GM12875 (cell line): ENCODE results near the gene NLN.

Experiments used
- H3K4me3 ChIP-seq: one replicate; pipeline ENCODE4 v1.5.1; 2011; ENCODE audit warnings: low read depth, low read length, control low read depth
- TF ChIP-seq, protein P1 (sequence below): IDR thresholded peaks from 2 replicates; pipeline ENCODE4 v1.5.1; 2011; ENCODE audit warnings: low read depth, mild to moderate bottlenecking, control low read depth, inconsistent platforms, low read length, moderate library complexity, borderline replicate concordance; ENCODE audit not compliant: insufficient read depth

Gene NLN

GRCh38 chr5:65823204-65823603, 101.2 kb downstream of the NLN start:
- TF ChIP-seq, protein P1, sequence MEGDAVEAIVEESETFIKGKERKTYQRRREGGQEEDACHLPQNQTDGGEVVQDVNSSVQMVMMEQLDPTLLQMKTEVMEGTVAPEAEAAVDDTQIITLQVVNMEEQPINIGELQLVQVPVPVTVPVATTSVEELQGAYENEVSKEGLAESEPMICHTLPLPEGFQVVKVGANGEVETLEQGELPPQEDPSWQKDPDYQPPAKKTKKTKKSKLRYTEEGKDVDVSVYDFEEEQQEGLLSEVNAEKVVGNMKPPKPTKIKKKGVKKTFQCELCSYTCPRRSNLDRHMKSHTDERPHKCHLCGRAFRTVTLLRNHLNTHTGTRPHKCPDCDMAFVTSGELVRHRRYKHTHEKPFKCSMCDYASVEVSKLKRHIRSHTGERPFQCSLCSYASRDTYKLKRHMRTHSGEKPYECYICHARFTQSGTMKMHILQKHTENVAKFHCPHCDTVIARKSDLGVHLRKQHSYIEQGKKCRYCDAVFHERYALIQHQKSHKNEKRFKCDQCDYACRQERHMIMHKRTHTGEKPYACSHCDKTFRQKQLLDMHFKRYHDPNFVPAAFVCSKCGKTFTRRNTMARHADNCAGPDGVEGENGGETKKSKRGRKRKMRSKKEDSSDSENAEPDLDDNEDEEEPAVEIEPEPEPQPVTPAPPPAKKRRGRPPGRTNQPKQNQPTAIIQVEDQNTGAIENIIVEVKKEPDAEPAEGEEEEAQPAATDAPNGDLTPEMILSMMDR = no peak
- no peak overlapping the region for H3K4me3 ChIP-seq

- no peak overlapping the region for H3K4me3 ChIP-seq
- TF ChIP-seq, protein P1 = no peak
Measured at GRCh38 chr5:65823845-65824445, 101.9 kb downstream of the NLN start.

GRCh38 chr5:65825408-65826328, 103.7 kb downstream of the NLN start:
- no peak overlapping the region for H3K4me3 ChIP-seq
- TF ChIP-seq, protein P1 = no peak

DNA sequence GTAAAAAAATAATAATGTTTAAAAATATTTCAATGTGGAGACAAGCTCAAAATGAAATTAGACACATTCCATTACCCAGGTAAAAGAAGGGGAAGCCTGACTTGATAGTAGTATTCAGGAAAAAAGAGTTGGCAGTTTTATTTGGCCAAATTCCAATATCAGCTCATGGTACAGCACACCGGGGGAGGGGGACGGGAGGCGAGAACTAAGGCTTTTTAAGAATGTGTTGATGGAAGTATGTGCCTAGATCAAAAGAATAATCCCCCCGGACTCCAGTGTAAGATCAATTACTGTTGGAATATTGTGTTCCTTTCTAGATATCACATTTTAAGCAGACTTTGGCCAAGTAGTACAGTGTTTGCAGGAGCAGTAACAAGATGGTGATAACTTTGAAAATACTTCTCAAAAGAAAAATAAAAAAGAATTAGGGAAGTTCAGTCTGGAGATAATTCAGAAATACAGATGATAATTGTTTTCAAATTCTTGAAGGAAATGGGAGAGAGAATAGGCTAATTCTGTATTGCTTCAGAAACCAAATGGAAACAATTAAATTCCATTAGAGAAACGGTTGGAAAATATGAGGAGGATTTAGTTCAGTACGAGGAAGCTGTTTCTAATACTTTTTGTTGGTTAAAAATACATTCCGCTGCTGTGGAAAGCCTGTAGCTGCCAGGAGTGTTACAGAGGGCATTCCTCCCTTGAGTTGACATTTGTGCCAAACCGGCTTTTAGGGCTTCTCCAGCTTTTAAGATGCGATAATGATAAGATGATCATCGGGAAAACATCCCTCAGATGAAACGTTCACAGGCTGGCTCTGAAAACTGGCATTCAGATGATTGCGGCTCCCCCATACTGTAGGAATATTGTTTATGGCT, 106.3 kb downstream of the NLN start:
- TF ChIP-seq, protein P1 = no peak
- no peak overlapping the region for H3K4me3 ChIP-seq

DNA sequence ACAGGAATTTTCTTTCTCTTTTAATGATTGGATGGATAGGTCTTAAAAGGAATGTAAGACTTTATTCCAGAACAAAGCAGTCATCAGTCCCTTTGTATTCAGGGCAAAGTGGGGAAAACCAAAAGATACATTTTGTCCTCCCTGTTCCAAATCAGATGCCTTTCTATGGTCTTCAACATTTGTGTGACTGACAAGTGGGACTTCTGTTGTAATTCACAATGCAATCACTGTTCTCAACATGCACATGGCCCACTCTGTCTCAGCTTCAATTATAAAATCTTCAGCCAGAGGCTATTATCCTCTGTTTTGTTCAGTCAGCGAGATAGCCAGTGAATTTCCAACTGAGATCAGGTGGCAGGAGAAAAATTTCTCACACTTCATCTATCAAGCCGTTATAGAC, 108.9 kb downstream of the NLN start:
- no peak overlapping the region for H3K4me3 ChIP-seq
- TF ChIP-seq, protein P1 = no peak

DNA sequence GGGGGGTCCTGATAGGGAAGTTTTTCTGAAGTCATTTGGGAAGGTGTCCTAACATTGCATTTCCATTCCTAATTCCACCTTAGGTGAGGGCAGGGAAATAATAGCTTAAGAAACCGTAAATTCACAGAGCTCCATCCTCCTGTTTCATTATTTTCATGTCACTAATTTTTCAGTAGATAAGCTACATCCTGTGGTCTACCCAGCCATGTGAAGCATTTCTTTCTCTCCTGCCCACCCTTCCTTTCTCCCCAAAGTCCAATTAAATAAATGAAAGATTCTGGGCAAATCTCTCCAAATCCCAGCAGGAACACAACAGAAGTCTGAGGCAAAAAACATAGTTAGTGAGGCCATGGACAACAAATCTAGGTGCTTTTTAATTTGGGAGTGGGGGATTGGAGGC, 109.3 kb downstream of the NLN start:
- no peak overlapping the region for H3K4me3 ChIP-seq
- TF ChIP-seq, protein P1 = no peak
